GM21390 (cell line): ENCODE data around the gene CABLES1.
A peak's percentile ranks its signal among the peaks of the same experiment; 100 is the strongest.

ENCODE experiments used
- ATAC-seq: cut with Tn5 transposase; IDR thresholded peaks from one replicate; pipeline ENCODE4 v1.9.1; 2021; ENCODE audit not compliant: unreplicated experiment

Gene CABLES1

GRCh38 chr18:23238651-23239349 lies 103.5 kb downstream of the CABLES1 start:
- no peak for ATAC-seq

GRCh38 chr18:23239350-23239692 lies 104.0 kb downstream of the CABLES1 start:
- ATAC-seq: no peak

- ATAC-seq: no peak
Observed at GRCh38 chr18:23239885-23240608, 104.8 kb downstream of the CABLES1 start.

GRCh38 chr18:23240609-23240930 lies 105.3 kb downstream of the CABLES1 start:
- no peak for ATAC-seq

- ATAC-seq: peak; percentile 89
Observed at GRCh38 chr18:23241833-23242496, 106.7 kb downstream of the CABLES1 start.

- no peak for ATAC-seq
Observed at GRCh38 chr18:23243178-23243577, 107.9 kb downstream of the CABLES1 start.

GRCh38 chr18:23243816-23244215 lies 108.5 kb downstream of the CABLES1 start:
- ATAC-seq: no peak

GRCh38 chr18:23244401-23244800 lies 109.1 kb downstream of the CABLES1 start:
- ATAC-seq: no peak

- no peak for ATAC-seq
Observed at GRCh38 chr18:23245461-23245860, 110.2 kb downstream of the CABLES1 start.

- no peak for ATAC-seq
Observed at GRCh38 chr18:23247331-23247730, 112.0 kb downstream of the CABLES1 start.

- ATAC-seq: no peak
Observed at GRCh38 chr18:23247896-23248295, 112.6 kb downstream of the CABLES1 start.

- no peak for ATAC-seq
Observed at GRCh38 chr18:23248826-23249225, 113.5 kb downstream of the CABLES1 start.

- no peak for ATAC-seq
Observed at GRCh38 chr18:23249348-23249747, 114.1 kb downstream of the CABLES1 start.

- no peak for ATAC-seq
Observed at GRCh38 chr18:23250893-23251656, 115.8 kb downstream of the CABLES1 start.

GRCh38 chr18:23253630-23254029 lies 118.3 kb downstream of the CABLES1 start:
- ATAC-seq: no peak

GRCh38 chr18:23257137-23257536 lies 121.9 kb downstream of the CABLES1 start:
- no peak for ATAC-seq

- no peak for ATAC-seq
Observed at GRCh38 chr18:23257686-23258565, 122.6 kb downstream of the CABLES1 start.

GRCh38 chr18:23258566-23259469 lies 123.5 kb downstream of the CABLES1 start:
- no peak for ATAC-seq
